HuH-7.5 (cell line): ENCODE results near the gene CNN3.
"Not testable (repeated sequence)": the region's sequence is repeated elsewhere in the genome, so short reads cannot be mapped to it uniquely, and the experiment has no call there.

Experiments
- DNase-seq: peaks from one replicate; pipeline ENCODE4 v3.0.0; 2011; ENCODE audit warnings: low spot score

CNN3 gene

DNA sequence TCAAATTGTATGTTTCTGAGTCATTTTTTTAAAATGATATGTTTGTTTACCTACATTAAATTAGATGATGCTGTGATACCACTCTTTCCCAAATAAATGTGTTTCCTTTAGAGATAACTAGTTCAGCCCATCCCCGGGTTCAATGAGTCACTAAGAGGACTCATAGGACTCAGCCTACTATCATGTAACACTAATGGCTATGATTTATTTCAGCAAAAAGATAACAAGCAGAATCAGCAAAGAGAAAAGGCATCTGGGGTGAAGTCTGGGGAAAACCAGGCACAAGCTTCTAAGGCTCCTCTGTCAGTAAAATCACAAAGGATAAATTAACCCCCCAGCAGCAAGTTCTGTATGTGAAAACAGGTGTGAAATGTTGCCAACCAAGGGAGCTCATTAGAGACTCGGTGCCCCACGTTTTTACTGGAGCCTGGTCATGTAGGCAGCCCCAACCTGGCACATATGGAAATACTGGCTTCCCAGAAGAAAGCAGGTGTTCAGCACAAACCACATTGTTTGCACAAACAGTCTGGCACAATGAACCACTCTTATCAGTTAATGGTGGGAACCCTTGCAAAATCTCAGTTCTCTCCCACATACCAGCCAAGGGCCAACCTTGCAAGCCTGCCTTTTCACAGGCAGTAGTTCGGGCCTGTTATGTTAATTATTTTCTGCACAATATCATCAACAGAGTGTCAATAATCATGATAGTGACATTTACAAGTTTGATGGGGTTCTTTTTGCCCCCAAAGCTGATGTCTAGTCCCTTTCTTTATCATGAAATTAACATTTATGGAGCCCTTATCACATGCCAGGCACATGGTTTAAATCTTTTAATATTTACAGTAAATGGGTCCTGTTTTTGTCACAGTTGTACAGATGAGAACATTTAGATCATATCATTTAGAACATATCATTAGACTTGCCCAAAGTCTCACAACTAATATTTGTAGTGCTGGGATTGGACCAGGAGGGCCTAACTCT is 23.1 kb upstream of the CNN3 start:
- no peak for DNase-seq

DNA sequence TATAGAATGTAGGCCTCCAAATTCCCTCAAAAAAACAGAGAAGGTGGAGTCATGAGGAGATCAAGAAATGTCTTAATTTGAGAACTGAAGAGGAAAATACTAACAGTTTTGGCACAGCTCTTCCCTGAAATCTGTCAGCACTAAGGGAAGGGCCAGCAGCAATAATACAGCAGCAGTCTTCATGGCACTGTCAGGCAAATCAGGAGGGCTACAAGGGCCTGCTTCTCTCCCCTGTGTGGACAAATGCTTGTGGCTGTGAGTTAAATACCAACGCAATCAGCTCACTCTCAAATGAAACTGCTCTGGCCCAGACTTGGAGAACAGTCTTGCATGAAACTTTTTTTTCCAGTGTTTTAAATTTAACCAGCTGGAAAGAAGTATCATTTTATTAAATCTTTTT is 20.5 kb upstream of the CNN3 start:
- no peak for DNase-seq

DNA sequence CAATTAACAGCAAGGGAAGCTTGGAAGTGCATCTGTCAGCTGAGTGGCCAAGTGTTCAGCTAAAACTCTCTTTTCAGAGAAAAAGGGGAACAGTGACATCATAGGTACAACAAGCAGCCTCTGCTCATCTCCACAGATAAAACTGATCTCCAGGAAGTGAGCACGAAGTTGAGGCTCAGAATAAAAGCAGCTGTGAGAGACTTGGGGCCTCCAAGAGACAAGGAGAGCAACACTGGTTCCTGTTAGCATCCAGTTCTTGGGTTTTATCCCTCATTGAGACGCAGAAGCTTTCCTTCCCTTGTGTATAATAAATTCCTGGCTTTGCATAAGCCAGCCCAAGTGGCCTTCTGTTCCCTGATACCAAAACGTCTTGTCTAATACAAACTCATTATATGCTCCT is 20.0 kb upstream of the CNN3 start:
- DNase-seq: no peak

GRCh38 chr1:94942171-94943128 is 15.5 kb upstream of the CNN3 start:
- DNase-seq: no peak

DNA sequence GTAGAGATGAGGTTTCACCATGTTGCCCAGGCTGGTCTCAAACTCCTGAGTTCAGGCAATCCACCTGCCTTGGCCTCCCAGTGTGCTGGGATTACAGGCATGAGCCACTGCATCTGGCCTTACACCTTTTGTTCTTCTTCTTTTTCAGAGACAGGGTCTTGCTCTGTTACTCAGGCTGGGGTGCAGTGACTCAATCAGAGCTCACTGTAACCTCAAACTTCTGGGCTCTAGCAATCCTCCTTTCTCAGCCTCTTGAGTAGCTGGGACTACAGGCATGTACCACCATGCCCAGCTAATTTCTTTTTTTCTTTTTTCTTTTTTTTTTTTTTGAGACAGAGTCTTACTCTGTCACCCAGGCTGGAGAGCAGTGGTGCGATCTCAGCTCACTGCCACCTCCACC is 14.6 kb upstream of the CNN3 start:
- not testable (repeated sequence) for DNase-seq

- DNase-seq: no peak
Observed at GRCh38 chr1:94940738-94941137, 13.8 kb upstream of the CNN3 start.

GRCh38 chr1:94937820-94938219 is 10.9 kb upstream of the CNN3 start:
- no peak for DNase-seq

- DNase-seq: no peak
Observed at GRCh38 chr1:94936861-94937620, 10.1 kb upstream of the CNN3 start.

GRCh38 chr1:94935476-94935875 is 8.6 kb upstream of the CNN3 start:
- DNase-seq: no peak

DNA sequence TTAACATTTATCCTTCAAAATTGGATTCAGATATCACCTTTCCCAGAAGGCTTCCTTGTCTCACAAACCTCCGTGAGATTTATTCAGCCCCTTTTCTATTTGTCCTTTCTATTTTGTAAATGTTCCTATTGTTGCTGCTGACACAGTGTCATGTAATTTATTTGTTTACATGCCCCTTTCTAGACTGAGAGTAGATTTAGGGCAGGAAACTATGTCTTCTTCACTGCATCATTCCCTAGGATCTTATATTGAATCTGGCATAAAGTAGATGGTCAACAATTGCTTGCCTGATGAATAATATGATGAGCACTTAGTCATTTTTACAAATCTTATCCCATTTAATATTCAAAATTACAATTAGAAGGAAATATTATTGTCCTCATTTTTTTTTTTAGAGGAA is 8.1 kb upstream of the CNN3 start:
- no peak for DNase-seq

DNA sequence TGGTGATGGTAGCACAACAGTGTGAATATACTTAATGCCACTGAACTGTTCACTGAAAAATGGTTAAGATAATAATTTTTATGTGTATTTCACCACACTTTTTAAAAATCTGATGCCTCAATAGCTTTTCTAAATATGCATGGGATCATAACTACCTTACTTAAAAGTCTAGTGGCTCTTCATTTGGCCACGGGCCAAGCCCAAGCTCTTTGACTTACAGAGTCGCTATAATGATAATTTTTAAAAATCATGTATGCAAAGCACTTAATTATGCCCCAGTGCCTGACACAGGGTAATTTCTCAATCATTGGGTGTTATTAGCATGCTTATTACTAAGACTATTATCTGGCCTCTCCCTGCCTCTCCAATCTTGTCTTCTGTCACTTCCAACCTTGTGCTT is 7.6 kb upstream of the CNN3 start:
- no peak for DNase-seq

GRCh38 chr1:94931254-94931841 is 4.4 kb upstream of the CNN3 start:
- no peak for DNase-seq

DNA sequence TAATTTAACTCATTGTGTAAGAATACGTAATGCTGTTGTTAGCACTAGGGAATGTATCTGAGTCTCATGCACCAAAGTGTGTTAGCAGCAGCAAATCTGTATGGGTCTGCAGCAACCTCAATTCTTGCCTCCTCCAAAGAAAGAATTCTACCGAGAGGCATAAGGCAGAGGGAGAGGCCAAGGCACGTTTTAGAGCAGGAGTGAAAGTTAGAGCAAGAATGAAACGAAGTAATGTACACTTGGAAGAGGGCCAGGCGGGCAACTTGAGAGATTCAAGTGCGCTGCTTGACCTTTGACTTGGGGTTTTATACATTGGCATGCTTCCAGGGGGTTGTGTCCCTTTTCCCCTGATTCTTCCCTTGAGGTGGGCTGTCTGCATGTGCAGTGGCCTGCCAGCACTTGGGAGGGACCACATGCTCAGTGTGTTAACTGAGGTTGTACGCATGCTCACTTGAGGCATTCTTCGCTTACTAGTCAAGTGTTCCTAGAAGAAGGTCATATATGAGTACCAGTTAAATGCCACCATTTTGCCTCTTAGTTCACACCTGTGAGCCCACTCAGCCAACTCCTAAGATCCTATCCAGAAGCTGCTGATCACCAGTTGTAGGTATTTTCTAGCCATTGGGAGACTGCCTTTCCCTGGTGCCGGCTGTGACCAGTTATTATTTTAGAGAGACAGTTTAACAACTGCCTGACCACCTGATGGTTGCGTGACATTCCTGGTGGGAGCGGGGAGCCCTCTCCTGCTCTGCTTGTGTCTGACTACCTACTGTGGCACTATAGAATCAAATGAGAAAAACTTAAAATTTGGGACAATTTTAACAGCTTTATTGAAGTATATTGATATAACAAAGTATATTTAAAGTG is 2.7 kb upstream of the CNN3 start:
- no peak for DNase-seq

- no peak for DNase-seq
Observed at GRCh38 chr1:94928293-94928939, 1.5 kb upstream of the CNN3 start.

DNA sequence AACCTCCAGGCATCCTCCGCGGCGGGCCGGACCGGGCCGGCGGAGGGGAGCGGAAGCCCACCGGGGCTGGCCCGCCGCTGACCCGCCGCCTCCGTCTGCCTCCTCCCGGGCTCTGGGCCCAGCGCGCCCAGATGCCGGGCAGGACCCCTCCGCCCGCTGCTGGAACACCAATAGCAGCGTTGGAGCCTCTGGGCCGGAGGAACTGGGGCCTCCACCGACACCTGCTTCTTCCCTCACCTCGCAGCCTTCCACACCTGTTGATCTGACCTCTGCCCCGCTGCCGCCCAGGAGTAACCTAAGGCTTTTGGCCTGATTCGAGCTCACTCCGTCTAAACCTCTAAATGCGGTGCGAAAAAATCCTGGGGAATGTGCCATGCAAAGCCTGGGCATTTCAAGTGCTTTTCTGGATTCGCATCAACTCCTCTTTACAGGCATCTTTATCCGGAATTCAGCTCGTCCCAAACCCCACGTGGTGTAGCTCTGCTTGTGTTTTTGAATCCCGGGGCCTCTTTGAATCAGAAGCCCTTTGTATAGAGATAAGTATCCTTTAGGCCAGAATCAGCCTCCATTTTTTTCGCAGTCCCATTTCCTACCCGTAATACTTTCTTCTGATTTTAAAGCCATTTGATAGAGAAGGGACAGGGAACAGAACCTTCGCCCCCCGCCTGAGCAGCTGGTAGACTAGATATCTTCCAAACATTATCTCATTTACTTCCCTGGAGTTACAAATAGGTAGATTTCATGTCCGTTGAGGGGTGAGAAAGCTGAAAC is 680 bp upstream of the CNN3 start:
- peak; percentile 30 for DNase-seq

GRCh38 chr1:94926126-94926914 is 590 bp downstream of the CNN3 start:
- DNase-seq: peak; percentile 44

GRCh38 chr1:94925561-94926125 is 1.3 kb downstream of the CNN3 start:
- DNase-seq: peak; percentile 64

DNA sequence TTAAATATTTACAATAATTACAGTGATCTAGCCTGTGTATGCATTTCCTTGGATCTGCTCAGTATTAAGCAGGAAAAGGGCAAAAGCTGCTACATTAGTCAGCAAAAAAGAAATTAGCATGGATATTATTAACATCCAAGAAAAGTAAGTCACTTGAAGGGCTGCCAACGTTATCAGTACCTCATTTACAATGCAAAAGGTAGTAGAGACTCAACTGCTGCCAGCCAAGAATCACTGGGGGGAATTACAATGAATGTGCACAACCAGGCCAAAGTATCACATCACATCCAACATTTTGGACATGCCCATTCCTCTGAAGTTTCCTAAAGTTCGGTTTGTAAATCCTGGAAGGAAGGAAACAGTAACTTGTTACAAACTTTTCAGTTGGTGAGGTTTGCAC is 1.9 kb downstream of the CNN3 start:
- DNase-seq: no peak
